Neuronal stem cell (in vitro differentiated cells): ENCODE measurements around the gene TSPAN1.

Experiments used
- DNase-seq: peaks from one replicate; pipeline ENCODE4 v3.0.0-alpha.2; 2013; ENCODE audit warnings: low spot score
- H2AFZ ChIP-seq: one replicate; pipeline ENCODE4 v1.6.1; 2013; ENCODE audit warnings: mild to moderate bottlenecking, low read length, inconsistent platforms
- H2AK5ac ChIP-seq: 2 replicates; pipeline ENCODE4 v1.6.1; 2013; ENCODE audit warnings: low read depth, mild to moderate bottlenecking, inconsistent platforms, low read length, moderate library complexity, mixed read lengths
- H2BK120ac ChIP-seq: 2 replicates; pipeline ENCODE4 v1.6.1; 2013; ENCODE audit warnings: low read depth, mild to moderate bottlenecking, inconsistent platforms, low read length, moderate library complexity, mixed read lengths
- H2BK12ac ChIP-seq: one replicate; pipeline ENCODE4 v1.6.1; 2013; ENCODE audit warnings: low read length, inconsistent platforms
- H2BK15ac ChIP-seq: 2 replicates; pipeline ENCODE4 v1.6.1; 2013; ENCODE audit warnings: mild to moderate bottlenecking, low read length, inconsistent platforms, mixed read lengths
- H2BK5ac ChIP-seq: one replicate; pipeline ENCODE4 v1.6.1; 2013; ENCODE audit warnings: inconsistent platforms, mild to moderate bottlenecking, low read length, moderate library complexity
- H3K14ac ChIP-seq: one replicate; pipeline ENCODE4 v1.6.1; 2013; ENCODE audit warnings: low read length, inconsistent platforms
- H3K18ac ChIP-seq: 2 replicates; pipeline ENCODE4 v1.6.1; 2013; ENCODE audit warnings: low read length, inconsistent platforms
- H3K23ac ChIP-seq: 2 replicates; pipeline ENCODE4 v1.6.1; 2013; ENCODE audit warnings: low read depth, mild to moderate bottlenecking, mixed read lengths, low read length, inconsistent platforms; ENCODE audit not compliant: poor library complexity
- H3K27ac ChIP-seq: replicated peaks from 3 replicates; pipeline ENCODE4 v1.5.1; 2013; ENCODE audit warnings: low read length, inconsistent platforms
- H3K27me3 ChIP-seq, 3 experiments: 2 replicates each; pipeline ENCODE4 v1.6.1; 2013; ENCODE audit warnings: low read length in 3 of 3, mild to moderate bottlenecking in 2 of 3, inconsistent platforms in 1 of 3, low read depth in 1 of 3, mixed read lengths in 1 of 3, moderate library complexity in 1 of 3; ENCODE audit not compliant: control insufficient read depth in 3 of 3, insufficient read depth in 3 of 3
- H3K36me3 ChIP-seq, 2 donors: replicated peaks in 1 of 2; 2 replicates each; pipeline ENCODE4 v1.6.1; 2013; ENCODE audit warnings: low read length in 2 of 2; ENCODE audit not compliant: control insufficient read depth in 2 of 2, insufficient read depth in 2 of 2
- H3K4ac ChIP-seq: 2 replicates; pipeline ENCODE4 v1.6.1; 2013; ENCODE audit warnings: inconsistent platforms, mild to moderate bottlenecking, low read length, moderate library complexity
- H3K4me1 ChIP-seq, 2 donors: 1 replicate in 1 of 2; 2 replicates in 1 of 2; pipeline ENCODE4 v1.6.1; 2013; ENCODE audit warnings: low read length in 2 of 2, low read depth in 1 of 2; ENCODE audit not compliant: control insufficient read depth in 2 of 2, insufficient read depth in 1 of 2
- H3K4me2 ChIP-seq: one replicate; pipeline ENCODE4 v1.6.1; 2013; ENCODE audit warnings: mild to moderate bottlenecking, low read length, inconsistent platforms; ENCODE audit not compliant: insufficient read depth, poor library complexity, severe bottlenecking
- H3K4me3 ChIP-seq, 2 donors: 2 replicates each; pipeline ENCODE4 v1.5.1; 2013; ENCODE audit warnings: low read length in 2 of 2, mild to moderate bottlenecking in 2 of 2, inconsistent platforms in 1 of 2, moderate library complexity in 1 of 2
- H3K79me1 ChIP-seq: one replicate; pipeline ENCODE4 v1.6.1; 2013; ENCODE audit warnings: low read depth, mild to moderate bottlenecking, inconsistent platforms, low read length, moderate library complexity
- H3K9ac ChIP-seq: one replicate; pipeline ENCODE4 v1.6.1; 2013; ENCODE audit warnings: mild to moderate bottlenecking, low read depth, low read length, inconsistent platforms; ENCODE audit not compliant: poor library complexity
- H3K9me3 ChIP-seq, 2 donors: replicated peaks in 1 of 2; 2 replicates each; pipeline versions ENCODE3 to v1.6.1; 2013; ENCODE audit warnings: low read length in 2 of 2, mild to moderate bottlenecking in 2 of 2, inconsistent platforms in 1 of 2, low read depth in 1 of 2, mixed read lengths in 1 of 2, moderate library complexity in 1 of 2; ENCODE audit not compliant: control insufficient read depth in 2 of 2, insufficient read depth in 1 of 2
- H4K8ac ChIP-seq: one replicate; pipeline ENCODE4 v1.6.1; 2013; ENCODE audit warnings: low read depth, mild to moderate bottlenecking, inconsistent platforms, low read length, moderate library complexity
- H4K91ac ChIP-seq: one replicate; pipeline ENCODE4 v1.6.1; 2013; ENCODE audit warnings: low read length, low read depth, mild to moderate bottlenecking, inconsistent platforms; ENCODE audit not compliant: poor library complexity
- WGBS, 2 donors: extraction: QIAGEN DNeasy Blood & Tissue Kit; methylation state at CpG; one replicate each; pipeline ENCODE4 v1.1.7; 2013; ENCODE audit warnings: missing lambda C conversion rate in 2 of 2, mixed read lengths in 1 of 2; ENCODE audit not compliant: insufficient read length in 2 of 2, insufficient replicate concordance in 1 of 2; ENCODE audit errors: extremely low coverage in 2 of 2; 5-methylcytosine and 5-hydroxymethylcytosine counted together

TSPAN1 gene

DNA sequence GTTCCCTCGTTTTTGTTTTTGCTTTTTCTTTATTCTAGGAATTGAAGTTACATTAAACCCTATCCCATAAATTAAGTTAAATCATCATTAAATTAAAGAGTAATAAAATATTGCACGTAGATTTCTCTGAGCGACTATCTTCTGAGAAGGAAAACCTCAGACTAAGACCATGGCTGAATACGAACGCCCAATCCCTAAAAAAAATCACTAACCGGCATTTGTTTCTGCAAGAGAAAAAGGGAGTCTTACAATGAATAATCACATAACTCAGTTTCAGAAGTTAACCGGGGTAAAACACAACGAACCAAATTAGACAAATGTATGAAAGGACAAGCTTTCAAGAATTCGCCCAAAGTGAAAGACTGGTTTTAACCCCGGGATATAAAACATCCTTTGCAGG lies 43.8 kb upstream of the TSPAN1 start:
- no CpG with 5 or more reads among the region's 10 CpGs for WGBS, 2 donors
- no peak for DNase-seq

DNA sequence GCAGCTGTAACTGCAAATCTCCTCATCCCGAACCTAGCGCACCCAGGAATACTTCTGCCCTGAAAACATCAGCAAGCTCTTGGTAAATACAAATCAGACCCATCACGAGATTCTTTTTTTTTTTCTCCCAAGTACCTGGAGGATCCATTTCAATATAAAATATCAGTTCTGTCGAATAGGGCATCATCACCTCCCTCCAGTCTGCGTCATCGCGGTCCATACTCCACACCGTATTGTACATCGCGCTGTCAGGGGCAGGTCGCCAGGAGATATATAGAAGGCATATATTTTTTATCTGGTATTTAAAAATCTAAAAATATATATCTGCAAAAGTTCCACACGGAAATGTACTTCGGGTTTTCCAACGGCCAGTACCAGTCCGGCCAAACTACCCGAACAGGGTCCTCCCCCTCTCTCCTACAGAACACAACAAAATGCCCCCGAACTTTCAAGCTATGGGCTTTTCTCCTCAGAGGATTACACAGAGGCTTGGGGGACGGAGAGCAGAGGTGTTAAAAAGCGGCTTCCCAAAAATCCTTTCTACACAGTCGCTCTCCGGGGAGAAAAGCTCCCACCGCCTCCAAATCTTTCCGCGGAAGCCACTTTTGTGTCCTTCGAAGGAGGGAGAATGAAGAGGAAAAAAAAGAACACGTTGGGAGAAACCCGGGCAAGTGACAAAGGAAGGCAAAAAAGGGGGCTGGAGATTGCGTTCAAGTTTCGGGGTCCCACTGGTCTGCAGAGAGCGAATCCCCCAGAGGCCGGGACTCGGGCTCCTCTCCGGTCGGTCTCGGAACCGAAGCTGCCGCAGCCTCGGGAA lies 43.0 kb upstream of the TSPAN1 start:
- Histone ChIP-seq H2BK5ac (peak overlapping the region; percentile 96), H3K27ac (peak overlapping the region; percentile 99), H3K18ac (peak overlapping the region; percentile 95), H3K4me2 (peak overlapping the region; percentile 47), H2BK15ac (peak overlapping the region; percentile 70), H2AK5ac (no peak overlapping the region), H3K4me1 (peaks cover 11 to 19% of the 10 kb centered on the region in 2 donors), H3K4me3 (peak overlapping the region; percentile 80 to 95), H3K36me3 (peaks cover 2 to 15% of the 10 kb centered on the region in 2 donors), H2BK12ac (no peak overlapping the region), H3K79me1 (no peaks in the 10 kb centered on the region), H2AFZ (peak overlapping the region; percentile 95), H2BK120ac (peak overlapping the region; percentile 57), H4K8ac (no peak overlapping the region), H3K27me3 (no peaks in the 10 kb centered on the region), H3K14ac (no peak overlapping the region), H3K4ac (no peak overlapping the region), H3K9ac (peak overlapping the region; percentile 72), H4K91ac (no peak overlapping the region), H3K23ac (peak overlapping the region; percentile 95), H3K9me3 (no peaks in the 10 kb centered on the region)
- DNase-seq, result no peak
- no CpG with 5 or more reads among the region's 38 CpGs for WGBS, 2 donors

More for the DNA sequence above, 43.8 kb upstream of the TSPAN1 start:
- Histone ChIP-seq H3K4me3 (peak overlapping the region; percentile 80), H3K27me3 (no peaks in the 10 kb centered on the region), H3K36me3 (peaks cover 2 to 24% of the 10 kb centered on the region in 2 donors), H3K9ac (no peak overlapping the region), H3K14ac (no peak overlapping the region), H3K4me2 (no peak overlapping the region), H2BK15ac (no peak overlapping the region), H3K27ac (peak overlapping the region; percentile 65), H2BK5ac (no peak overlapping the region), H3K79me1 (no peaks in the 10 kb centered on the region), H3K18ac (no peak overlapping the region), H4K8ac (no peak overlapping the region), H2AK5ac (no peak overlapping the region), H2AFZ (no peak overlapping the region), H3K4me1 (peaks cover 7 to 15% of the 10 kb centered on the region in 2 donors), H3K23ac (no peak overlapping the region), H3K4ac (no peak overlapping the region), H4K91ac (no peak overlapping the region), H2BK120ac (no peak overlapping the region), H3K9me3 (peaks cover 0 to 2% of the 10 kb centered on the region in 2 donors), H2BK12ac (no peak overlapping the region)

DNA sequence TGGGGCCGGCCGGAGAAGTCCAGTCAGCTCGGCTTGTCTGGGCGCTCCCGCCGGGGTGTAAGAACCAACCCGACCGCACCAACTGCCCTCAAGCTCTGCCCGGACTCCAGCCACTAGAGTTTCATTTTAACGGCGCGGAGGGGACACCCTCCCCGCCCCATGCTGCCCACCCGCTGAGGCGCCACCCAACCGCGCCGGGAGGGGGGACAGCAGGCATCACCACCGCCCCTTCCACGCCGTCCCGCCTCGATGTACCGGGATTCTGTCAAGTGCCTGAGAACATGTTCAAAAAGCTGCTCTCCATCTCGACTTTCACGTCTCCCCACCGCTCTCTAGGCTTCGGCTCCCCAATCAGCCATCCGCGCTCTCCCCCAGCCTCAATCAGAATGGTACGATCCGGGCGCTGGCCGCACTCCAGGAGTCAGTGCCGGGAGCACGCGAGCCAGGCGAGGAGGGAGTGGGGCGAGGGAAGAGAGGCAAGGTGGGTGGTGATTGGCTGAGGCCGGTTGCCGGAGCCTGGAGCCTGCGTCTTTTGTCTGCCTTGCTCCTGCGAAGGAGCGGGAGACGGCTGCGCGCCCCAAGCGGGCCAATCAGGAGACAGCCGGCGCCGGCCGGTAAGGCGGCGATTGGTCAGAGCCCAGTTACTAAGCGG lies 42.2 kb upstream of the TSPAN1 start, which contains the start of gene PIK3R3:
PIK3R3 (minus strand) TSS at position 101 of the 652 bp plus-strand sequence. CDS start 677 bp downstream, outside the sequence.
- H3K4ac ChIP-seq, result no peak within 1 kb of the TSS

More for the DNA sequence above, 42.2 kb upstream of the TSPAN1 start, which contains the start of gene PIK3R3:
- Histone ChIP-seq H3K4me2 (peak within 1 kb of the TSS; percentile 92), H3K36me3 (peaks cover 2 to 10% of the 10 kb centered on the region in 2 donors), H4K8ac (peak within 1 kb of the TSS; percentile 78), H3K4me1 (peaks cover 15 to 24% of the 10 kb centered on the region in 2 donors), H2BK15ac (peak within 1 kb of the TSS; percentile 70), H3K9me3 (no peaks in the 10 kb centered on the region), H3K4me3 (peak within 1 kb of the TSS; percentile 80 to 95), H3K27me3 (no peaks in the 10 kb centered on the region), H2BK12ac (peak within 1 kb of the TSS; percentile 59), H2AK5ac (peak within 1 kb of the TSS; percentile 89), H3K18ac (peak within 1 kb of the TSS; percentile 100), H2BK120ac (peak within 1 kb of the TSS; percentile 57), H3K9ac (peak within 1 kb of the TSS; percentile 93), H2BK5ac (peak within 1 kb of the TSS; percentile 96), H4K91ac (peak within 1 kb of the TSS; percentile 100), H3K23ac (peak within 1 kb of the TSS; percentile 95), H3K27ac (peak within 1 kb of the TSS; percentile 100), H3K14ac (no peak within 1 kb of the TSS), H3K79me1 (no peaks in the 10 kb centered on the region), H2AFZ (peak within 1 kb of the TSS; percentile 95)
- peak; percentile 100 for DNase-seq
- no CpG with 5 or more reads among the region's 55 CpGs for WGBS, 2 donors
